ENCODE data around the gene TRAF2. TPM values are rescaled to one million over a fixed set of nuclear protein-coding genes. Genes with fewer than 3 reads are reported as not detected.
A peak's percentile ranks its signal among the peaks of the same experiment; 100 is the strongest.
"Not testable (repeated sequence)": the region's sequence is repeated elsewhere in the genome, so short reads cannot be mapped to it uniquely, and the experiment has no call there.

TRAF2 gene
- total and polyA plus RNA-seq, 10 donors: 13.6 to 49.7 (median 24.3) TPM

DNA sequence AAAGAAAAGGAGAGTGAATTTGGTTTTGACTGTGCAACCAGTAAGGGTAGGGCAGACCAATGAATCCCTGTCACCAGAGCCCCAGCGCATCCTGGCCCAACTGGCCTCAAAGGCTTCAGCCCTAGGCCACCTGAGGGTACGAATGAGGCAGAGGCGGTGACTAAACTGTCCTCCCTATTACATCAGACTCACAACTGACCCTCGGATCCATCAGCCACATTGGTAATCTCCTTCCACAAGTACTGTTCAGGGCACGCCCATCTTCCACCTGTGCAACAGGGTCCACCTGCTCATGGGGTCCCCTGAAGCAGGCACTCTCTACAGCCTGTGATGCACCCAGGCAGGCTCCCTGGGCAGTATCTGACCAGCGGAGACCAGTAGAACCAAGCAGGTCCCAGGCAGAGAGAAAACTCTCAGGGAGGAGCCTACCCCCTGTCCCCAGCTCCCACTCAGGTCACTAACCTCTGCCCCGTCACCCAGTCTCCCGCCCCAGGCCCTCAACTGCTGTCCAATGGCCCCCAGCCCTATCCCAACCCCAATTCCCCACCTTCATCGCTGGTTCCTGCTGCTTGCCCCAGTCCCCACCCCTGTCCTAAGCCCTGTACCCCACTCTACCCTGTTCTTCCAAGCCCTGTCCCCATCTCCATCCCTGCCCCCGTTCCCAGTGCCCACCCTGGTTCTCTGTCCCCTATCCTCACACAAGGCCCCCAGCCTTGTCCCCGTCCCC lies 21.1 kb upstream of the TRAF2 start:
- Histone ChIP-seq H3K27me3 (replicated peaks in 1 of 7) (no peaks in the 10 kb centered on the region), H3K27ac (peak overlapping the region in 4 of 8 donors; percentile 93 to 95 (median 94)), H3K4me3 (peak overlapping the region; percentile 71 to 89 (median 82)), H3K4me1 (peaks cover 16 to 47% (median 24%) of the 10 kb centered on the region in 6 donors), H3K36me3 (peaks cover 0 to 45% (median 38%) of the 10 kb centered on the region in 6 donors), H3K9me3 (no peaks in the 10 kb centered on the region)
- TF ChIP-seq, protein P1, sequence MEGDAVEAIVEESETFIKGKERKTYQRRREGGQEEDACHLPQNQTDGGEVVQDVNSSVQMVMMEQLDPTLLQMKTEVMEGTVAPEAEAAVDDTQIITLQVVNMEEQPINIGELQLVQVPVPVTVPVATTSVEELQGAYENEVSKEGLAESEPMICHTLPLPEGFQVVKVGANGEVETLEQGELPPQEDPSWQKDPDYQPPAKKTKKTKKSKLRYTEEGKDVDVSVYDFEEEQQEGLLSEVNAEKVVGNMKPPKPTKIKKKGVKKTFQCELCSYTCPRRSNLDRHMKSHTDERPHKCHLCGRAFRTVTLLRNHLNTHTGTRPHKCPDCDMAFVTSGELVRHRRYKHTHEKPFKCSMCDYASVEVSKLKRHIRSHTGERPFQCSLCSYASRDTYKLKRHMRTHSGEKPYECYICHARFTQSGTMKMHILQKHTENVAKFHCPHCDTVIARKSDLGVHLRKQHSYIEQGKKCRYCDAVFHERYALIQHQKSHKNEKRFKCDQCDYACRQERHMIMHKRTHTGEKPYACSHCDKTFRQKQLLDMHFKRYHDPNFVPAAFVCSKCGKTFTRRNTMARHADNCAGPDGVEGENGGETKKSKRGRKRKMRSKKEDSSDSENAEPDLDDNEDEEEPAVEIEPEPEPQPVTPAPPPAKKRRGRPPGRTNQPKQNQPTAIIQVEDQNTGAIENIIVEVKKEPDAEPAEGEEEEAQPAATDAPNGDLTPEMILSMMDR (IDR thresholded peaks at IDR 0.05 in 8 of 11, conservative IDR thresholded peaks at IDR 0.05 in 3 of 11): no peak
- TF ChIP-seq POLR2AphosphoS5 (IDR thresholded peaks at IDR 0.05) (no peak), POLR2A (IDR thresholded peaks at IDR 0.05) (no peak)
- 61 to 67% (median 62%) methylated on average over 11 of the region's 11 CpGs for WGBS, 5 donors
- intact Hi-C loops (cut with DNase I; ENCODE audit: low total_unique reads): no loop called here
- DNase-seq: no peak

DNA sequence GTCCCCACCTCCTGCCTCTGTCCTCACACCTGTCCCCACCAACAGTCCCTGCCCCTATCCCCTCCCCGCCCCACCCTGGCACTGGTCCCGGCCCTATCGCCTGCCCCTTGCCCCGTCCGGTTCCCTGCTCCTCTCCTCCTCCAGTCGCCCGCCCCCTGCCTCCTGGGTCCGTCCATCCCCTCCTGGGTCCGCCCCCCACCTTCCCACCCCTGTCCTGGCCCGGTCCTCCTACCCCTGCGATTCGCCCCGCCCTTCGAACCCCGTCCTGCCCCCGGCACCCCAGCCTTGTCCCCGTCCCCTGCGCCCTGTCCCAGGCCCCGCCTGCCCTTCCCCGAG lies 20.6 kb upstream of the TRAF2 start:
- intact Hi-C loops (cut with DNase I; ENCODE audit: low total_unique reads): no loop called here
- no peak for DNase-seq
- Histone ChIP-seq H3K36me3 (peaks cover 0 to 41% (median 34%) of the 10 kb centered on the region in 6 donors), H3K4me3 (peak overlapping the region; percentile 71 to 89 (median 82)), H3K9me3 (no peaks in the 10 kb centered on the region), H3K27me3 (replicated peaks in 1 of 7) (no peaks in the 10 kb centered on the region), H3K27ac (peak overlapping the region; percentile 81 to 95 (median 92)), H3K4me1 (peaks cover 16 to 47% (median 24%) of the 10 kb centered on the region in 6 donors)
- 1% methylated on average over 15 to 20 of the region's 20 CpGs for WGBS, 5 donors
- TF ChIP-seq POLR2A (IDR thresholded peaks at IDR 0.05) (no peak), POLR2AphosphoS5 (IDR thresholded peaks at IDR 0.05) (no peak)
- TF ChIP-seq, protein P1 (IDR thresholded peaks at IDR 0.05 in 8 of 11, conservative IDR thresholded peaks at IDR 0.05 in 3 of 11): no peak

DNA sequence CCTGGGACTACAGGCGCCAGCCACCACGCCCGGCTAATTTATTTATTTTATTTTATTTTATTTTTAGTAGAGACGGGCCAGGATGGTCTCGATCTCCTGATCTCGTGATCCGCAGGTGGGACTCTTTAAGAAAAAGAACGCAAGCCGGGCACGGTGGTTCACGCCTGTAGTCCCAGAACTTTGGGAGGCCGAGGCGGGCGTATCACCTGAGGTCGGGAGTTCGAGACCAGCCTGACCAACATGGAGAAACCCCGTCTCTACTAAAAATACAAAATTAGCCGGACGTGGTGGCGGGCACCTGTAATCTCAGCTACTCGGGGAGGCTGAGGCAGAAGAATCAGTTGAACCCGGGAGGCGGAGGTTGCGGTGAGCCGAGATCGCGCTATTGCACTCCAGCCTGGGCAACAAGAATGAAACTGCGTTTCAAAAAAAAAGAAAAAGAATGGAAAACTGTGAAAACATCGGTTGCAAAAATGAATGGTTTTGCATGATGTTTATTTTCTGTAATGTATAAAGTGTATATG lies 19.4 kb upstream of the TRAF2 start:
- peaks cover 0 to 29% (median 22%) of the 10 kb centered on the region in 6 donors for H3K36me3 ChIP-seq
- intact Hi-C loops (cut with DNase I; ENCODE audit: low total_unique reads); H3K9me3 ChIP-seq; DNase-seq; H3K27me3 ChIP-seq (replicated peaks in 1 of 7): not testable (repeated sequence)
- H3K4me3 ChIP-seq: peak overlapping the region; percentile 35 to 89 (median 80)
- 74 to 88% (median 82%) methylated on average over 29 of the region's 29 CpGs for WGBS, 5 donors
- H3K27ac ChIP-seq: peak overlapping the region; percentile 81 to 95 (median 92)
- peaks cover 16 to 47% (median 24%) of the 10 kb centered on the region in 6 donors for H3K4me1 ChIP-seq

DNA sequence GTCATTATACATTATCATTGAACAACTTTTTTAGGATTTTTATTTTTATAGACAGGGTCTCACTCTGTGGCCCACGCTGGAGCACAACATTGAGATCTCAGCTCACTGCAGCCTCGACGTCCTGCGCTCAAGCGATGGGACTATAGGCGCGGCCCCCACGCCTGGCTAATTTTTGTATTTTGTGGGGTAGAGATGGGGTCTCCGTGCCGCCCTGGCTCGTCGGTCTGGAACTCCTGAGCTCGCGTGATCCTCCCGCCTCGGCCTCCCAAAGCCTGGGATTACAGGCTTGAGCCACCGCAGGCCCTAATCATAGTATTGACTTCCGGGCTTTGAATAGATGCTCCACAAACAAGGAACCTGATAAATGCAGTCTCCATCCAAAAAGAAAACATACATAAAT lies 18.8 kb upstream of the TRAF2 start:
- DNase-seq: peak; percentile 72
- Histone ChIP-seq H3K27me3 (replicated peaks in 1 of 7) (no peaks in the 10 kb centered on the region), H3K27ac (no peak overlapping the region), H3K4me1 (peaks cover 16 to 45% (median 24%) of the 10 kb centered on the region in 6 donors), H3K36me3 (peaks cover 0 to 24% (median 17%) of the 10 kb centered on the region in 6 donors), H3K4me3 (peak overlapping the region in 2 of 8 donors; percentile 75 to 82), H3K9me3 (peaks cover 0 to 5% (median 3%) of the 10 kb centered on the region in 8 donors)
- intact Hi-C loops (cut with DNase I; ENCODE audit: low total_unique reads): no loop called here
- 97 to 98% (median 98%) methylated on average over 18 of the region's 18 CpGs for WGBS, 5 donors
- TF ChIP-seq POLR2AphosphoS5 (IDR thresholded peaks at IDR 0.05) (no peak), POLR2A (IDR thresholded peaks at IDR 0.05) (no peak)
- TF ChIP-seq, protein P1 (IDR thresholded peaks at IDR 0.05 in 8 of 11, conservative IDR thresholded peaks at IDR 0.05 in 3 of 11): no peak

Measured in spleen (tissue), 11 donors.